G401.6 (cell line): ENCODE data around the gene RAB11FIP3.

Experiments
- FAIRE-seq: peaks from 2 replicates; lab custom pipeline; 2012; peaks lifted over from hg19 to GRCh38; lab: Jason Lieb, UNC

RAB11FIP3 gene

DNA sequence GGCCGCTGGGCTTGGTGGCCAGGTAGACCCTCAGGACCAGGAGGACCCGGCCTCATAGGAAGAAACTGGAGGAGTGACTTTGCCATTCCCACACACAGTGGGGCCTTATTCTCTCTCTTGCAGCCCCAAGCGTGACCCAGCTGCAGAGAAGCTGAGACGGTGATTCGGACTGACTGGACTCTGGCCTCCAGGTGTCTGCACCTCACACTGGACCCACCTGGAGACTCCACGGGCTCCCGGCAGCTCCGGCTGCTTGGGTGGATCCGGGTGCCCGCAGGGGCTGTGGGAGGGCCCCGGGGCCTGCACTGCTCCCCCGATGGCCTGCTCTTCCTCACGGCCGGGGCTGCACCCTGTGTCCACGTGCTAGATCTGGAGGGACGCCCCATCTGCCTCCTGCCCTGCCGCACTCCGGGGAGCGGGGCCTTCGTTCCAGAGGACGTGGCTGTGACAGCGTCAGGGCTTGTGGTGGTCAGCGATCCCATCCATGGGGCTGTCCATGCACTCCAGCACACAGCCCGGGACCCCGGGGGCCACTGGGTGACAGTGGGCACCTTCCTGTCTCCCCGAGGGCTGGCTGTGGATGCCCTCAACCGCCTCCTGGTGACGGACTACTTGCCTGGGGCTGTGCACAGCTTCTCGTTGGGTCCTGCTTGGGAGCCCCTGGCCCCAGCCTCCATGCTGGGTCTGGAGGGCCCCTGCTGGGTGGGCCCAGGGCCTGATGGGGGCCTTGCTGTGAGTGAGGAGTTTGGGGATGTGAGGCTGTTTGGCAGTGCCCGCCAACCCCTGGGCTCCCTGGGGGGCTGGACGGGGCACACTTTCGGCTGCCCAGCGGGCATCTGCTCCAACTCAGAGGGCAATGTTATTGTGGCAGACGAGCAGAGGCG, 142.2 kb downstream of the RAB11FIP3 start:
- FAIRE-seq: no peak

DNA sequence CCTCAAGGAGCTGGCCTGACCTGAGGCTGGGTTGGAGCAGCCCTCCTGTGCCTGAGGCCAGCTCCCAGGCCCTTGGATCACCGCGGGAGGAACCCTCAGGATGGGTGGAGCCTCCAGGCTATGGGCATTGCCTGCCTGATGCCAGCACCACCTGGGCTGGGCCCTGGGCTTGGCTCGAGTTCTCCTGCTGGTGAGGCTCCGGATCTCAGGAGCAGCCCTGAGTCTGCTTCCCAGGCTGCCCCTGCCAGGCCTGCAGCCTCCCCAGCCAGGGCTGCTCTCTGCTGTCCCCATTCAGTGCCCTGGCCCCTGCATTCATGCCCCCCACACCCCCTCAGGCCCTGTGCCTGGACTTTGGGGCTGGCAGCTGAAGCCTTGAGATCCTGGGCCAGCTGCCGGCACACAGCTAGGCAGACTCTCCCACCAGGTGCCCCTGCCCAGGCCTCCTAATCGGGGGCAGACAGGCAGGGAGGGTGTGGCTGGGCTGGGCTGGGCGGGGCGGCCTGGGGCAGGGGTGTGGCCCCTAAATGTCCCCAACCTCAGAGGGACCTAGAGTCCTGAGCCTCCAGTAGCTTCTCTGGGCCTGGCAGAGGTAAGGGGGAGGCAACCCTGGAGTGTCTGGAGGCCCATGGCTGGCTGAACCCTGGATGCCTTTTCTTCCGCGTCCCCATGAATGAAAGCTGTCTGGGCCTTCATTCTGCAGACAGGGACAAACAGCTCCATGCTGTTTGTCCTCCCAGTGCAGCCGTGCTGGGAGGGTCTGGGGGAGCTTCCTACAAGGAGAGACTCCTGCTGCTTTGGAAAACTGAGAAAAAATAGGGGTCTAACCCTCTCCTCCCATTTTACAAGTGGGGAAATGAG, 143.2 kb downstream of the RAB11FIP3 start:
- FAIRE-seq: no peak

DNA sequence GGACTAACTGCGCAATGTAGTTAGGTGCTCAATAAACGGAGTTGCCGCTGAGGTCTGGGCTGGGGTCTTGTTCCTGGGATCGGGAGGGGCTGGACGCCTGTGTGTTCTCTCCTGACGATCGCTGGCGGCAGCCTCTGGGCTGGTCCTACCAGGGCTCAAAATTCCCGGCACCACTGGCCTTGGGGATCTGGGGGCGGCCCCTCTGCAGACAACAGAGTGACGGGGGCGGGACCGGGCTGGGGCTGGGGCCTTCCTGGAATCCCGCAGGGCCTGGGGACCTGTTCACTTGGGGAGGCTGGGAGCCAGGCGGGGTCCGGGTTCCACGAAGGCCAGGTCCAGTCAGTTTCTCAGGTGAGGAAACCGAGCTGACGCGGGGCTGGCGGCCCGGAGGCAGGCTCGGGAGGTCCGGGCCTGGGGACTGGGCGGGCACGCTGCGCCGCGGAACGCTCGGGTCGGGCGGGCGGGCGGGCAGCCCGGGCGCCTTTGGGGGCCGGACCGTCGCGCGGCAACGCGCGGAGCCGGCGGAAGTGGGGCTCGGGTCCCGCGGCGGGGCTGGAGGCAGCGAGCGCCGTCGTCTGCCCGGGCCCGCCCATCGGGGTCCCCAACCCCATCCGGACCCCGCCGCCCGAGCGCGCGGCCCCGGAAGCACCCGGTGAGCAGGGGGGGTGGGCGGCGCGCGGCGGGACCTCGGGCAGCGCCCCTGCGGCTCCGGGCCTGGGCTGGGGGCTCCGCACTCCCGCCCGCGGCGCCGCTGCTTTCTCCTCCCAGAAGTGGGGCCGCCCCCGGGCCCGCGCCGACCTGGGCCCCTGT, 144.2 kb downstream of the RAB11FIP3 start, which contains the start of gene PIGQ:
Gene PIGQ (plus strand): TSS at position 524 of the 810 bp plus-strand sequence. CDS start 4,107 bp downstream, outside the sequence.
- FAIRE-seq: no peak
